AML-193 (cell line): Measurements from ENCODE around the gene PCDHA13.
"Not testable (repeated sequence)": the region's sequence is repeated elsewhere in the genome, so short reads cannot be mapped to it uniquely, and the experiment has no call there.

Experiments used
- DNase-seq, 2 experiments: peaks; one replicate each; lab custom pipeline; 2025; lab: John Stamatoyannopoulos, UW

The PCDHA13 gene

DNA sequence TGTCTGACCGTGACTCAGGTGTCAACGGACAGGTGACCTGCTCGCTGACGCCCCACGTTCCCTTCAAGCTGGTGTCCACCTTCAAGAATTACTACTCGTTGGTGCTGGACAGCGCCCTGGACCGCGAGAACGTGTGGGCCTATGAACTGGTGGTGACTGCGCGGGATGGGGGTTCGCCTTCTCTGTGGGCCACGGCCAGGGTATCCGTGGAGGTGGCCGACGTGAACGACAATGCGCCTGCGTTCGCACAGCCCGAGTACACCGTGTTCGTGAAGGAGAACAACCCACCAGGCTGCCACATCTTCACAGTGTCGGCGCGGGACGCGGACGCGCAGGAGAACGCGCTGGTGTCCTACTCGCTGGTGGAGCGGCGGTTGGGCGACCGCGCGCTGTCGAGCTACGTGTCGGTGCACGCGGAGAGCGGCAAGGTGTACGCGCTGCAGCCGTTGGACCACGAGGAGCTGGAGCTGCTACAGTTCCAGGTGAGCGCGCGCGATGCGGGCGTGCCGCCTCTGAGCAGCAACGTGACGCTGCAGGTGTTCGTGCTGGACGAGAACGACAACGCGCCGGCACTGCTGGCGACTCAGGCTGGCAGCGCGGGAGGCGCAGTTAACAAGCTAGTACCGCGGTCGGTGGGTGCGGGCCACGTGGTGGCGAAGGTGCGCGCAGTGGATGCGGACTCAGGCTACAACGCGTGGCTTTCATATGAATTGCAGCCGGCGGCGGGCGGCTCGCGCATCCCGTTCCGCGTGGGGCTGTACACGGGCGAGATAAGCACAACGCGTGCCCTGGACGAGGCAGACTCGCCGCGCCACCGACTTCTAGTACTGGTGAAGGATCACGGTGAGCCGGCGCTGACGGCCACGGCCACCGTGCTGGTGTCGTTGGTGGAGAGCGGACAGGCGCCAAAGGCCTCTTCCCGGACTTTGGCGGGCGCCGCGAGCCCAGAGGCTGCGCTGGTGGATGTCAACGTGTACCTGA, 11.4 kb upstream of the PCDHA13 start:
- no peak for DNase-seq

DNA sequence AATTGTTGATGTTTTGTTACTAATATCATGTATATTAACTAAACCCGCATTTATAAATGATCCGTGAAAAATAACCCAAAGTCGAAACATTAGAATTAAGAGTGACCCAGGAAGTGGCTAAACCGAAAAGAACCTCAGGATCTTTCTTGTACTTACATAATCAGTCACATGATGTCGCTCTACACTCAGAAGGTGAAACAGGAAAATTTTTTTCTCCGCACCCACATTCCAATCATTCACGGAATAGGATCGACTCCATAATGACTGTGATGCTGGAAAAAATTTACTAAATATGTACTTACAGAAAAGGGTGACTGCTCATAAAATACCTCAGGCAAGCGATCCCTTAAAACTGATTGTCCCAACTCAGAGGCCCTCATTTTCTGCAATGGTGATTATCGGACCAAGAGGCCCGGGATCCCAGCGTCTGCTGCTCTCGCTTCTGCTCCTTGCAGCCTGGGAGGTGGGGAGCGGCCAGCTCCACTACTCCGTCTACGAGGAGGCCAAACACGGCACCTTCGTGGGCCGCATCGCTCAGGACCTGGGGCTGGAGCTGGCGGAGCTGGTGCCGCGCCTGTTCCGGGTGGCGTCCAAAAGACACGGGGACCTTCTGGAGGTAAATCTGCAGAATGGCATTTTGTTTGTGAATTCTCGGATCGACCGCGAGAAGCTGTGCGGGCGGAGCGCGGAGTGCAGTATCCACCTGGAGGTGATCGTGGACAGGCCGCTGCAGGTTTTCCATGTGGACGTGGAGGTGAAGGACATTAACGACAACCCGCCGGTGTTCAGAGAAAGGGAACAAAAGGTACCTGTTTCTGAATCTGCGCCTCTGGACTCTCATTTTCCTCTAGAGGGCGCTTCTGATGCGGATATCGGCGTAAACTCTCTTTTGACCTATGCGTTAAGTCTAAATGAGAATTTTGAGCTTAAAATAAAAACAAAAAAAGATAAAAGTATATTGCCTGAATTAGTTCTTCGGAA, 6.5 kb upstream of the PCDHA13 start, which contains the start of gene PCDHA12:
PCDHA12 (plus strand) TSS at position 224 of the 981 bp plus-strand sequence; CDS start at position 389, 165 bp downstream.
- no peak for DNase-seq

DNA sequence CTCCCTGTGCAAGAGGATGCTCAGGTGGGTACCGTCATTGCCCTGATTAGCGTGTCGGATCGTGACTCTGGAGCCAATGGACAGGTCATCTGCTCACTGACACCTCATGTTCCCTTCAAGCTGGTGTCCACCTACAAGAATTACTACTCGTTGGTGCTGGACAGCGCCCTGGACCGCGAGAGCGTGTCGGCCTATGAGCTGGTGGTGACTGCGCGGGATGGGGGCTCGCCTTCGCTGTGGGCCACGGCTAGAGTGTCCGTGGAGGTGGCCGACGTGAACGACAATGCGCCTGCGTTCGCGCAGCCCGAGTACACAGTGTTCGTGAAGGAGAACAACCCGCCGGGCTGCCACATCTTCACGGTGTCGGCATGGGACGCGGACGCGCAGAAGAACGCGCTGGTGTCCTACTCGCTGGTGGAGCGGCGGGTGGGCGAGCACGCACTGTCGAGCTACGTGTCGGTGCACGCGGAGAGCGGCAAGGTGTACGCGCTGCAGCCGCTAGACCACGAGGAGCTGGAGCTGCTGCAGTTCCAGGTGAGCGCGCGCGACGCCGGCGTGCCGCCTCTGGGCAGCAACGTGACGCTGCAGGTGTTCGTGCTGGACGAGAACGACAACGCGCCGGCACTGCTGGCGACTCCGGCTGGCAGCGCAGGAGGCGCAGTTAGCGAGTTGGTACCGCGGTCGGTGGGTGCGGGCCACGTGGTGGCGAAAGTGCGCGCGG, 5.2 kb upstream of the PCDHA13 start:
- not testable (repeated sequence) for DNase-seq

DNA sequence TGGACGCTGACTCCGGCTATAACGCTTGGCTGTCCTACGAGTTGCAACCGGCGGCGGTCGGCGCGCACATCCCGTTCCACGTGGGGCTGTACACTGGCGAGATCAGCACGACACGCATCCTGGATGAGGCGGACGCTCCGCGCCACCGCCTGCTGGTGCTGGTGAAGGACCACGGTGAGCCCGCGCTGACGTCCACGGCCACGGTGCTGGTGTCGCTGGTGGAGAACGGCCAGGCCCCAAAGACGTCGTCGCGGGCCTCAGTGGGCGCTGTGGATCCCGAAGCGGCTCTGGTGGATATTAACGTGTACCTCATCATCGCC, 4.7 kb upstream of the PCDHA13 start:
- no peak for DNase-seq

DNA sequence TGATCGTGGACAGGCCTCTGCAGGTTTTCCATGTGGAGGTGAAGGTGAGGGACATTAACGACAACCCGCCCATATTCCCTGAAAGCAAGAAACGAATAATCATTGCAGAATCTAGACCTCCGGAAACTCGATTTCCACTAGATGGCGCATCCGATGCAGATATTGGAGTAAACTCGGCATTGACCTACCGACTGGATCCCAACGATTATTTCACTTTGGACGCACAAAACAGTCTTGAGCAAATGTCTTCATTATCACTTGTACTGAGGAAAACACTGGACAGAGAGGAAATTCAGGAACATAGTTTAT, 621 bp downstream of the PCDHA13 start:
- no peak for DNase-seq

DNA sequence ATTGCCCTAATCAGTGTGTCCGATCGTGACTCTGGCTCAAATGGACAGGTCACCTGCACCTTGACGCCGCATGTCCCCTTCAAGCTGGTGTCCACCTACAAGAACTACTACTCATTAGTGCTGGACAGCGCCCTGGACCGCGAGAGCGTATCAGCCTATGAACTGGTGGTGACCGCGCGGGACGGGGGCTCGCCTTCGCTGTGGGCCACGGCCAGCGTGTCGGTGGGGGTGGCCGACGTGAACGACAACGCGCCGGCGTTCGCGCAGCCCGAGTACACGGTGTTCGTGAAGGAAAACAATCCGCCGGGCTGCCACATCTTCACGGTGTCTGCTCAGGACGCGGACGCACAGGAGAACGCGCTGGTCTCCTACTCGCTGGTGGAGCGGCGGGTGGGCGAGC, 1.4 kb downstream of the PCDHA13 start:
- no peak for DNase-seq

DNA sequence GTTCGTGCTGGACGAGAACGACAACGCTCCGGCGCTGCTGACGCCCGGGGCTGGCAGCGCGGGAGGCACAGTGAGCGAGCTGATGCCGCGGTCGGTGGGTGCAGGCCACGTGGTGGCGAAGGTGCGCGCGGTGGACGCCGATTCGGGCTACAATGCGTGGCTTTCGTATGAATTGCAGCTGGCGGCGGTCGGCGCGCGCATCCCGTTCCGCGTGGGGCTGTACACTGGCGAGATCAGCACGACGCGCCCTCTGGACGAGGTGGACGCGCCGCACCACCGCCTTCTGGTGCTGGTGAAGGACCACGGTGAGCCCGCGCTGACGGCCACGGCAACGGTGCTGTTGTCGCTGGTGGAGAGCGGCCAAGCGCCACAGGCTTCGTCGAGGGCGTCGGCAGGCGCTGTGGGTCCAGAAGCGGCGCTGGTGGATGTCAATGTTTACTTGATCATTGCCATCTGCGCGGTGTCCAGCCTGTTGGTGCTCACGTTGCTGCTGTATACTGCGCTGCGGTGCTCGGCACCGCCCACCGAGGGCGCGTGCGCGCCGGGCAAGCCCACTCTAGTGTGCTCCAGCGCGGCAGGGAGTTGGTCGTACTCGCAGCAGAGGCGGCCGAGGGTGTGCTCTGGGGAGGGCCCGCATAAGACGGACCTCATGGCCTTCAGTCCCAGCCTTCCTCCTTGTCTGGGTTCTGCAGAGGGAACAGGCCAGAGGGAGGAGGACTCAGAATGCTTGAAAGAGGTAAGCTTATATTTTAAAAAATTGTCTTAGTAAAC, 2.2 kb downstream of the PCDHA13 start:
- DNase-seq = no peak

DNA sequence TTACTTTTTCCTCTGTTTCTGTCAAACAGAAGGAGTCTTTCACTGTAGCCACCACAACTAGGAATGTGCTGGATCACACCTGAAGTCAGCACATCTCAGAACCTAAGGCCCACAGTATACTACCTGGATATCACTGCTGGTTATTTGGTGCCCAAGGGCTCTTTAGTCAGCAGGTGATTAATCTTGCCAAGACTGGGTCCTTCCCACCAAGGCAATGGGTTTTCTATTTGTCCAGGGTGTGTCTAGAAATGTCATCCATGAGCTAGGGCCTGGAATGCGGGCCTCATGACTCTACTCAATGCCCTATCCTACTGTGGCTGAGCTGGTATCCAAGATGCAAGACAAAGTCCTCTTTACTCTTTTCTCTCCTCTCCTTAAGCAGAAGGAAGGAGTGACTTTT, 34.4 kb downstream of the PCDHA13 start:
- DNase-seq = no peak

DNA sequence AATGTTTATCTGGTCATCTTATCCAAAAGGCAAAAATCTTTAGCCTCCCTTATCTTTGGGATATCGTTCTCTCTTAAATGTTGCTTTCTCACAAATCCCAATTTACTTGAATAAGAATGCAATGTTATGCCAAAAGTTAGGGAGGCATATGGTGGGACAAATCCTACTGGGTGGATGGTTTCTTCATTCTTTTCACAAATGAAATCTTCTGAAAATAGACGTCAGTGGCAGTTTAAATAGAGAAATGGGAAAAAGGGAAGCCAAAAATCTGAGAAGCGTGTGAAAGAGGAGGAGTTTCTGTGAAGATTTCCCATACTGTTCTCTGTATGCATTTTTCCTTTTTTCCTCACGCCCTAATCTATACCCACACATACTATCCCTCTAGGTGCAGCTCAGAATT, 41.7 kb downstream of the PCDHA13 start:
- DNase-seq = no peak

DNA sequence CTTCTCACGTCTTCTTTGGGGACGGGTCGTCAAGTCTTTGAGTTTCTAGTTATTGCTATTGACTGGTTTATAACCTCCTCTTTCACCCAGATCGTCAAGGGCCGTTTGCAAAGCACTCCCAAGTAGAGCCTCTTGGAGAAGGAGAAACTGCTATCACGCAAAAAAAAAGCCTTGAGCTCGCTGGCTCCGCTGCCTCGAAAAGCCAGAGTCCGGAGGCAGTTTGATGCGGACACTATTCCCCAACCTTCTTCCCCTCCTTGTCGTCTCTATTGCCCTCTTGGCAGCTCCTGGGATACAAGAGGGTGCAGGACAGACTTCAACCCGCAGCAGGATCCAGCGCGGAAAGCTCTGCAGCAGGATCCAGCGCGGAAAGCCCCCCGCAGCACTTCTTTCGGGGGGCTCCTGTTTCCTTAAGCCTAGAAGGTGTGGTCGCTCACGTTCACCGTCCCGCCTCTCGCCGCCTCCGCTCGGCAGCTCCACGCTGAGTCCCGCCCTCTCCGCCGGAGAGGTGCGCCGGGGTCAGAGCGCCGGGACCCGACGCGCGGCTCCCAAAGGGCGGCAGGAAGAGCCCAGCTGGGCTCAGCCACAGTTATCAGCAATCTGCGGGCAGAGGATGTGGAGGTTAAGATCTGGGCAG, 44.0 kb downstream of the PCDHA13 start, which contains the start of gene PCDHAC1:
PCDHAC1 (plus strand) TSS at position 494 of the 637 bp plus-strand sequence. CDS start 594 bp downstream, outside the sequence.
- DNase-seq = no peak

DNA sequence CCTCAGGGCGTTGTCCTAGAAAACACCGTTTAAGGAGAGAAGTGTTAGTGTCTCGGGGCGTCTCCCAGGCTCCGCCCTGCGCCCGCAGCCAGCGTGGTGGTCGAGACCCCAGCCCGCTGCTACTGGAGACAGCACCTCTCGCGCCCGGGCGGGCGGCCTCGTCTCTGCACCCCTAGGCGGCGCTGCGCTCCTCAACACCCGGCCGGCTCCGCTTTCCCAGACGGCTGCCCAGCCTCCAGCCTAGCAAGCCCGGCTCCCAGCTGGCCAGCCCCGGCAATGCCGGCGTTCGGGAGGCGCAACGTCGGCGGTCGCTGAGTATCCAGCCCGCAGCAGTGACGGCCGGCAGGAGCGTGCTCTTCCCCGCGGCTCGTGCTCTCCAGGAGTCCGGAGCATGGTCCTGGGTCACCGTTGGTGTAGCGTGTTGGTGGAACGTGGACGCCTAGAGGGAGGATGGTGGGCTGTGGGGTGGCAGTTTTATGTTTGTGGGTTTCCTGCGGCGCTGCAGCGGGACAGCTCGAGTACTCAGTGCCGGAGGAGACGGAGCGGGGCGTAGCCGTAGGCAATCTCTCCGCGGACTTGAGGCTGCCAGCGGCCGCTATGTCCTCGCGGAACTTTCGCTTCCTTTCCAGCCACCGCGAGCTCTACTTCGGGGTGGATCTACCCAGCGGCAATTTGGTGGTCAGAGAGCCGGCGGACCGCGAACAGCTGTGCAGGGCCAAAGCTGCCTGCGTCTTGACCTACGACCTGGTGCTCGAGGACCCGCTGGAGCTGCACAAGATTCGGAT, 44.7 kb downstream of the PCDHA13 start:
- no peak for DNase-seq

DNA sequence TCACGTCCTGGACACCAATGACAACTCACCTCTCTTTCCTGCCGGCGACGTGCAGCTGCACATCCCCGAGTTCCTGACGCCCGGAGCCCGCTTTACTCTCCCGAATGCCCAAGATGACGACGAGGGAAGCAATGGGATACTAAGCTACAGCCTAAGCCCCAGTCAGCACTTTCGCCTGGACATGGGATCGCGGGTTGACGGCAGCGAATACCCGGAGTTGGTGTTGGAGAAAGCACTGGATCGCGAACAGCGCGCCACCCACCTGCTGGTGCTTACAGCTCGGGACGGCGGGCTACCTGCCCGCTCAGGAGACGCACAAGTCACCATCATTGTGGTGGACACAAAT, 45.3 kb downstream of the PCDHA13 start:
- no peak for DNase-seq
